Fibroblast of mammary gland (primary cell): ENCODE data around the gene CMIP.
"Not testable (repeated sequence)": the region's sequence is repeated elsewhere in the genome, so short reads cannot be mapped to it uniquely, and the experiment has no call there.

Source experiments
- DNase-seq: peaks from one replicate; pipeline ENCODE4 v3.0.0-alpha.2; 2010; ENCODE audit warnings: low read depth
- H3K4me3 ChIP-seq: 2 replicates; pipeline ENCODE4 v1.5.1; 2011; ENCODE audit warnings: low read depth, mild to moderate bottlenecking, low read length, moderate library complexity; ENCODE audit not compliant: control insufficient read depth
- CTCF ChIP-seq: conservative IDR thresholded peaks from 2 replicates; pipeline ENCODE4 v1.5.1; 2011; ENCODE audit warnings: low read depth, low read length, inconsistent platforms; ENCODE audit not compliant: control insufficient read depth, insufficient read depth

Gene CMIP

GRCh38 chr16:81421536-81421935, 23.1 kb upstream of the CMIP start:
- TF ChIP-seq CTCF: no peak
- DNase-seq: no peak
- H3K4me3 ChIP-seq: no peak overlapping the region

- H3K4me3 ChIP-seq, DNase-seq: not testable (repeated sequence)
Measured at GRCh38 chr16:81422153-81422552, 22.5 kb upstream of the CMIP start.

- no peak for DNase-seq
- no peak overlapping the region for H3K4me3 ChIP-seq
- TF ChIP-seq CTCF: no peak
Measured at GRCh38 chr16:81424771-81425170, 19.8 kb upstream of the CMIP start.

- TF ChIP-seq CTCF: no peak
- no peak overlapping the region for H3K4me3 ChIP-seq
- no peak for DNase-seq
Measured at GRCh38 chr16:81427219-81427618, 17.4 kb upstream of the CMIP start.

GRCh38 chr16:81429045-81429521, 15.5 kb upstream of the CMIP start:
- TF ChIP-seq CTCF: peak; percentile 54
- no peak for DNase-seq
- H3K4me3 ChIP-seq: no peak overlapping the region

GRCh38 chr16:81431554-81432353, 12.9 kb upstream of the CMIP start:
- H3K4me3 ChIP-seq: no peak overlapping the region
- no peak for TF ChIP-seq CTCF
- peak; percentile 80 for DNase-seq

GRCh38 chr16:81432937-81433557, 11.6 kb upstream of the CMIP start:
- no peak for TF ChIP-seq CTCF
- H3K4me3 ChIP-seq: no peak overlapping the region
- no peak for DNase-seq
